Lung (tissue), 12 donors: Measurements from ENCODE around the gene NUDT13. TPM values are rescaled to one million over a fixed set of nuclear protein-coding genes. Genes with fewer than 3 reads are reported as not detected.
A peak's percentile ranks its signal among the peaks of the same experiment; 100 is the strongest.

ENCODE experiments used
- ATAC-seq: fragments of 200-7000 bp; cut with Tn5 transposase; one replicate; pipeline ENCODE4 v1.9.1; 2020; ENCODE audit warnings: moderate number of reproducible peaks; ENCODE audit not compliant: insufficient read depth, low FRiP score
- DNase-seq, 3 donors: peaks; one replicate each; pipeline ENCODE4 v3.0.0-alpha.2; 2013 to 2017
- H3K27ac ChIP-seq, 2 donors: one replicate each; pipeline ENCODE4 v1.5.1; 2013; ENCODE audit warnings: mild to moderate bottlenecking in 2 of 2, moderate library complexity in 2 of 2, control low read depth in 1 of 2, inconsistent platforms in 1 of 2, low read depth in 1 of 2, low read length in 1 of 2
- H3K27me3 ChIP-seq, 3 donors: one replicate each; pipeline ENCODE4 v1.5.1; 2013; ENCODE audit warnings: low read length in 2 of 3; ENCODE audit not compliant: control insufficient read depth in 3 of 3, insufficient read depth in 3 of 3
- H3K36me3 ChIP-seq, 4 donors: one replicate each; pipeline ENCODE4 v1.5.1; 2013; ENCODE audit warnings: low read length in 4 of 4, mild to moderate bottlenecking in 1 of 4, moderate library complexity in 1 of 4; ENCODE audit not compliant: control insufficient read depth in 4 of 4, insufficient read depth in 4 of 4
- H3K4me1 ChIP-seq, 5 donors: one replicate each; pipeline ENCODE4 v1.5.1; 2013; ENCODE audit warnings: low read length in 5 of 5, mild to moderate bottlenecking in 2 of 5, moderate library complexity in 1 of 5; ENCODE audit not compliant: control insufficient read depth in 5 of 5, insufficient read depth in 5 of 5
- H3K4me3 ChIP-seq: one replicate; pipeline ENCODE4 v1.5.1; 2013; ENCODE audit warnings: mild to moderate bottlenecking, control low read depth, moderate library complexity
- H3K9ac ChIP-seq, 2 donors: one replicate each; pipeline ENCODE4 v1.5.1; 2013; ENCODE audit warnings: low read length in 2 of 2, control low read depth in 1 of 2; ENCODE audit not compliant: insufficient read depth in 1 of 2
- H3K9me3 ChIP-seq, 4 donors: one replicate each; pipeline ENCODE4 v1.5.1; 2013; ENCODE audit warnings: low read length in 3 of 4, mild to moderate bottlenecking in 1 of 4, moderate library complexity in 1 of 4; ENCODE audit not compliant: control insufficient read depth in 4 of 4, insufficient read depth in 3 of 4
- CTCF ChIP-seq: IDR thresholded peaks from 2 replicates; pipeline ENCODE4 v1.5.1; 2012; ENCODE audit warnings: mild to moderate bottlenecking; ENCODE audit errors: control extremely low read depth, extremely low read depth
- WGBS, 2 donors: extraction: QIAGEN DNeasy Blood & Tissue Kit; methylation state at CpG; one replicate each; pipeline ENCODE4 v1.1.7; 2013; 5-methylcytosine and 5-hydroxymethylcytosine counted together
- polyA plus RNA-seq, 2 donors: library from polyadenylated mRNA; stranded (reverse); fragments of 200-250 nt; gene quantifications; one replicate each; pipeline ENCODE4 v1.2.1, GENCODE V29; 2013
- total RNA-seq, 2 donors: library from RNA; depleted of rRNA in 1 of 2; stranded (reverse); fragments of >200 nt in 1 of 2; gene quantifications; one replicate each; pipeline ENCODE4 v1.2.1, GENCODE V29; 2014 to 2021
- donor health status: control.
- donor health status: control.
- donor health status: Bipolar disorder and iron deficiency.
- donor health status: healthy.
- donor health status: DM: yes; HTN: yes; CAD: no.

Gene NUDT13
- total and polyA plus RNA-seq, 4 donors = 1.4 to 4.2 (median 3.1) TPM

- H3K9ac ChIP-seq = peak overlapping the region; percentile 82 to 99
- no peak for TF ChIP-seq CTCF
- H3K27me3 ChIP-seq = no peaks in the 10 kb centered on the region
- peaks cover 0 to 5% (median under 1%) of the 10 kb centered on the region in 4 donors for H3K36me3 ChIP-seq
- DNase-seq = peak; percentile 78 to 86 (median 82)
- H3K4me3 ChIP-seq = peak overlapping the region; percentile 70
- WGBS, 2 donors = 0% methylated on average over 29 of the region's 29 CpGs
- no peaks in the 10 kb centered on the region for H3K9me3 ChIP-seq
- H3K4me1 ChIP-seq = peaks cover 0 to 18% (median 6%) of the 10 kb centered on the region in 5 donors
- peak; percentile 38 for ATAC-seq
- peak overlapping the region; percentile 90 to 94 for H3K27ac ChIP-seq
Measured at GRCh38 chr10:73096041-73096448, 14.2 kb upstream of the NUDT13 start.

GRCh38 chr10:73096449-73097304 lies 13.6 kb upstream of the NUDT13 start, which contains the start of gene P4HA1:
TSS of gene P4HA1 (minus strand) at chr10:73096866. CDS start at chr10:73074883, 21,983 bp downstream.
- peak; percentile 64 for TF ChIP-seq CTCF
- 0 to 1% methylated on average over 71 to 75 of the region's 75 CpGs for WGBS, 2 donors
- DNase-seq = peak; percentile 99 to 100 (median 99)
- Histone ChIP-seq H3K4me3 (peak within 1 kb of the TSS; percentile 70), H3K36me3 (peaks cover 0 to 5% (median under 1%) of the 10 kb centered on the region in 4 donors), H3K9ac (peak within 1 kb of the TSS; percentile 87 to 99), H3K9me3 (no peaks in the 10 kb centered on the region), H3K27me3 (no peaks in the 10 kb centered on the region), H3K4me1 (peaks cover 0 to 18% (median 6%) of the 10 kb centered on the region in 5 donors), H3K27ac (peak within 1 kb of the TSS; percentile 90 to 94)
- peak; percentile 96 for ATAC-seq

GRCh38 chr10:73097305-73097670 lies 13.0 kb upstream of the NUDT13 start:
- Histone ChIP-seq H3K36me3 (peaks cover 0 to 5% (median 2%) of the 10 kb centered on the region in 4 donors), H3K9me3 (no peaks in the 10 kb centered on the region), H3K9ac (peak overlapping the region; percentile 87 to 97), H3K4me1 (peaks cover 0 to 18% (median 6%) of the 10 kb centered on the region in 5 donors), H3K27me3 (no peaks in the 10 kb centered on the region), H3K4me3 (peak overlapping the region; percentile 5), H3K27ac (peak overlapping the region; percentile 81 to 94)
- no peak for TF ChIP-seq CTCF
- WGBS, 2 donors = 48 to 60% methylated on average over 4 of the region's 4 CpGs
- ATAC-seq (no peak), DNase-seq (no peak)
